ENCODE data around the gene BIN1. TPM values are rescaled to one million over a fixed set of nuclear protein-coding genes. Genes with fewer than 3 reads are reported as not detected.

Gene BIN1
- total RNA-seq, 2 donors from 2014 or later = 132 to 133 TPM

DNA sequence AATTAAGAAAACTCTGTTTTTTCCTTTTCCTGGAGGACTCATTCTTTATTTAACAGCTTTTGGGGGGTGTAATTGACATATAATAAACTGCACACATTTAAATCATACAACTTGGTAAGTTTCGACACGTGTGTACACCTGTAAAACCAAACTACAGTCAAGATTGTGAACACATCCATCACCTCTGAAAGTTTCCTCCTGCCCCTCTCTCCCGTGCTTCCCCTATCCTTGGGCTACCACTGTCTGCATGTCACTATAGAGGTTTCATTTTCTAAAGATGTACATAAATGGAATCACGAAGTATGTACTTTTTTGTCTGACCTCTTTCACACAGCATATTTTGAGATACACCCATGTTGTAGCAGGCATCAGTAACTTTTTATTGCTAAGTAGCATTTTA is 100.0 kb downstream of the BIN1 start:
- H3K36me3 Mint-ChIP-seq (ENCODE audit: low read depth) = no peaks in the 10 kb centered on the region
- H3K9me3 ChIP-seq (ENCODE audit: control insufficient read depth, low read length, poor library complexity, severe bottlenecking) = no peaks in the 10 kb centered on the region
- H3K27me3 Mint-ChIP-seq = peaks cover 53% of the 10 kb centered on the region
- H3K27ac Mint-ChIP-seq = no peak overlapping the region
- no peak for DNase-seq
- ATAC-seq = no peak
- H3K4me3 Mint-ChIP-seq = no peak overlapping the region
- peaks cover 2% of the 10 kb centered on the region for H3K4me1 Mint-ChIP-seq

DNA sequence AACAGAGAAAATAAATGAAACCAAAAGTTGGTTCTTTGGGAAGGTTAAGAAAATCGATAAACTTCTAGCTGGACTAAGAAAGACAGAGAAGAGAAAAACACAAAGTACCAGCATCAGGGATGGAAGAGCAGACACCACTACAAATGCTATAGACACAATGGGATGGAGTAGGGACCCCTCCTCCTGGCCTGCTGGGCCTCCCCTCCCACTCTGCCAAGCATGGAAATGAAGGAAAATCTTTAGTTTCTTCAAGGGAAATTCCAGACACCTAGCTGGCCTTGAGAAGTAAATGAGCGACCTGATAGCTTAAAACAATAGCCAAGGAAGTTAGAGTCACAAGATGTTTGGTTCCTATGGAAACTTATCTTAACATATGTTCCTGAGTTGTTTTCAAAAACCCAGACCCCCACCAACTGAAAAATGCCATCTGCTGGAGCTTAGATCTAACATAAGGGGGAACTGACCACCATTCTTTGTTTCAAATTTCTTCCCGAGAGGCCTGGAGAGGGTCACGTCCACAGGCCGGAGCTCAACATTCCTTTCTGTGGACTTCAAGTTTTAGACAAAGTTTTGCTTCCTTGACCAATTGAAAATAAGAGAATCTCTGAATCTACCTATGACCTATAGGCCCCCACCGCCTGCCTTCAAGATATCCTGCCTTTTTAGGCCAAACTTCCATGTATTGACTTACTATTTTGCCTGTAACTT is 101.9 kb downstream of the BIN1 start:
- ATAC-seq = no peak
- no peaks in the 10 kb centered on the region for H3K36me3 Mint-ChIP-seq (ENCODE audit: low read depth)

DNA sequence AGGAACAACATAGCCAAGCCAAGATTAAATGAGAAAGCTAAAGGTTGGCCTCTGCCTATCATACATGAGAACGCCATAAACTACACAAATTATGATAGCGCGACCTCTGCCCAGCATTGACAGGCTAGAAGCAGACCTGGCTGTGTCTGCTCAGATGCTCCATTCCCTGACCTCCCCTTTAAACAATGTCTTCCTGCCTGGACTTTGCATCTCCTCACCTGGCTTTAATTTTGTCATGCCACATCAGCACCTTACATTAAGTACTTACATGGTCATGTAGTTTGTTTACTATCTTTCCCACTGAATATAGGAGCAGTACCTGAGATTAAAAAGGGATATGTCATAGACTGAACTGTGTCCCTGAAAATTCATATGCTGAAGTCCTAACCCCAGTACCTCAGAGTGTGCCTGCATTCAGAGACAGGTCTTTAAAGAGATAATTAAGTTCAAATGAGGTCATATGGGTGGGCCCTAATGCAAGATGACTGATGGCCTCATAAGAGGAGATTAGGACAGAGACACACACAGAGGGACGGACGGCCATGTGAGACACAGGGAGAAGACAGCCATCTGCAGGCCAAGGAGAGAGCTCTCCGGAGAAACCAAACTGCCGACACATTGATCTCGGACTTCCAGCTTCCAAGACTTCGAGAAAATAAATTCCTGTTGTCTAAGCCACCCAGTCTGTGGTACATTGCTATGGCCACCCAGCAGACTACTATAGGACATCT is 103.7 kb downstream of the BIN1 start:
- Mint-ChIP-seq H3K4me1 (peaks cover 2% of the 10 kb centered on the region), H3K27me3 (peaks cover 34% of the 10 kb centered on the region), H3K27ac (no peak overlapping the region), H3K36me3 (ENCODE audit: low read depth) (no peaks in the 10 kb centered on the region), H3K4me3 (no peak overlapping the region)
- DNase-seq (no peak), ATAC-seq (no peak)
- no peaks in the 10 kb centered on the region for H3K9me3 ChIP-seq (ENCODE audit: control insufficient read depth, low read length, poor library complexity, severe bottlenecking)

More for the DNA sequence above, 101.9 kb downstream of the BIN1 start:
- Mint-ChIP-seq H3K4me1 (peaks cover 2% of the 10 kb centered on the region), H3K27me3 (peaks cover 36% of the 10 kb centered on the region), H3K4me3 (no peak overlapping the region), H3K27ac (no peak overlapping the region)
- no peak for DNase-seq
- no peaks in the 10 kb centered on the region for H3K9me3 ChIP-seq (ENCODE audit: control insufficient read depth, low read length, poor library complexity, severe bottlenecking)

DNA sequence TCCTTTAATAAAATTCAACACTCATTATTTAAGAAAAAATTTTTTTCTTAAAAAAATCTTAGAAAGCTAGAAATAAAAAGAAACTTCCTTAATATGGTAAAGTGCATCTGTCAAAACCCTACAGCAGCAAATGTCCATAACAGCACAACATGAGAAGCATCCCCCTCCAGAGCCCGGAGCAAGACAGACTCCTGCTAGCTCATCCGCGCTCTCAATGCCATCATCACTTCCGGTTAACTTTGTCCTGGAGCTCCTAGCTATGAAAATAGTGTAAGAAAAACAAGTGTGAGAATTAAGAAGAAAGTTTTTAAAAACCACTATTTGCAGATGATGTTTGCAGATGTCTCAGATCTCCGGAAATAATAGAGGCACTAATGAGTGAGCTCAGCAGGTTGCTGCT is 105.2 kb downstream of the BIN1 start:
- peaks cover 30% of the 10 kb centered on the region for H3K27me3 Mint-ChIP-seq
- no peaks in the 10 kb centered on the region for H3K4me1 Mint-ChIP-seq
- no peak overlapping the region for H3K27ac Mint-ChIP-seq
- H3K36me3 Mint-ChIP-seq (ENCODE audit: low read depth) = no peaks in the 10 kb centered on the region
- DNase-seq (no peak), ATAC-seq (no peak)
- H3K4me3 Mint-ChIP-seq = no peak overlapping the region
- H3K9me3 ChIP-seq (ENCODE audit: control insufficient read depth, low read length, poor library complexity, severe bottlenecking) = no peaks in the 10 kb centered on the region

DNA sequence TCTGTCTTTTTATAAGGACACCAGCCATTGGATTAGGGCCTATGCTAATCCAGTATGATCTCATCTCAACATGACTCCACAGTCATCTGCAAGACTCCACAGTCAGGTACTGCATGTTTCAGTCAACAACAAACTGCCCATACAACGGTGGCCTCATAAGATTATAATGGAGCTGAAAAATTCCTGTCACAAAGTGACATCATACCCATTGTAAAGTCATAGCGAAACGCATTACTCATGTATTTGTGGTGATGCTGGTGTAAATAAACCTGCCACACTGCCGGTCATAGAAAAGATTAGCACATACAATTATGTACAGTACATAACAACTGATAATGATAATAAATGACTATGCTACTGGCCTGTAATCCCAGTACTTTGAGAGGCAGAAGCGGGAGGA is 106.0 kb downstream of the BIN1 start:
- no peak overlapping the region for H3K27ac Mint-ChIP-seq
- DNase-seq (no peak), ATAC-seq (no peak)
- H3K4me1 Mint-ChIP-seq = no peaks in the 10 kb centered on the region
- no peak overlapping the region for H3K4me3 Mint-ChIP-seq
- H3K27me3 Mint-ChIP-seq = peaks cover 37% of the 10 kb centered on the region
- no peaks in the 10 kb centered on the region for H3K36me3 Mint-ChIP-seq (ENCODE audit: low read depth)
- no peaks in the 10 kb centered on the region for H3K9me3 ChIP-seq (ENCODE audit: control insufficient read depth, low read length, poor library complexity, severe bottlenecking)

DNA sequence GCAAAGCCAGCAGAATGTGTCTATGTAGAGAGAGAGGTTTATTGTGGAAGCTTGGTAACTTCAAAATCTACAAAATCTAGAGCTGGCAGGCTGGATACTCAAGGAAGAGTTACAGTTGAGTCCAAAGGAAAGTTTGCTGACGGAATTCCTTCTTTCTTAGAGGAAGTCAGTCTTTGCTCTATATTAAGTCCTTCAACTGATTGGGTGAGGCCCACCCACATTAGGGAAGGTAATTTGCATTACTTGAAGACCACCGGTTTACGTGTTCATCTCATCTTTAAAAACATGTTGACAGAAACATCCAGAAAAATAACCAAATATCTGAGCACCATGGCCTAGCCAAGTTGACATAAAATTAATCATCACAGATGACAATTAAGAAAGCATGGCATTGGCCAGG is 106.8 kb downstream of the BIN1 start:
- no peak overlapping the region for H3K27ac Mint-ChIP-seq
- no peaks in the 10 kb centered on the region for H3K9me3 ChIP-seq (ENCODE audit: control insufficient read depth, low read length, poor library complexity, severe bottlenecking)
- no peaks in the 10 kb centered on the region for H3K36me3 Mint-ChIP-seq (ENCODE audit: low read depth)
- H3K4me3 Mint-ChIP-seq = no peak overlapping the region
- ATAC-seq (no peak), DNase-seq (no peak)
- peaks cover 34% of the 10 kb centered on the region for H3K27me3 Mint-ChIP-seq
- H3K4me1 Mint-ChIP-seq = no peaks in the 10 kb centered on the region

DNA sequence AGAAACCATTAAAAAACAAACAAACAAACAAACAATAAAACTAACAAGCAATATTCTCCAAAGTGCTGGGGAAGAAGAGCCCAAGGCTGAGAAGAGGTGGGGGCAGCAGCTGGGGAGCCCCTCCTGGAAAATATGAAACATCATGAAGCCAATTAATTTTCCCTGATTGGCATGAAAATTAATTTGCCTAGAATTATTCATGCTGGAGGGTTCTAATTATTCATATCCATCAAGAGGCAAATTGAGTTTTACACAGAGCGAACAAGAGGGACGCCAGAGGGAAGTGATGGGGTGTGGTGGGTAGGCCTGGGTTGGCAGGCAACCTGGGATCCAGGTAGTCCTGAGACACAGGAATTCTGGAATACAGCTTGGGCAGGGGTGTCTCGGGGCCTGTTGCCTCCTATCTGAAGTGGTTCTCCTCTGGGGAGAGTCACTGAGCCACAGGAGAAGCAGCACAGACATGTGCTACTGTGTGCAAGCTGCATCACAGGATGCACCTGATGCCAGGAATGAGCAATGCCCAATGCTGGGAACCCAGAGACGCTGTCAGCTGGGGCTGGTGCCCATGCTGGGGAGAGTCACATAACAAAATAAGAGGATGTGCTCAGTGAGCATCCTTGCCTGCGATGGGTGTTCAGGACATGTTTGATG is 107.7 kb downstream of the BIN1 start:
- no peak overlapping the region for H3K4me3 Mint-ChIP-seq
- no peak overlapping the region for H3K27ac Mint-ChIP-seq
- ATAC-seq (no peak), DNase-seq (no peak)
- peaks cover 34% of the 10 kb centered on the region for H3K27me3 Mint-ChIP-seq
- no peaks in the 10 kb centered on the region for H3K4me1 Mint-ChIP-seq
- no peaks in the 10 kb centered on the region for H3K36me3 Mint-ChIP-seq (ENCODE audit: low read depth)
- no peaks in the 10 kb centered on the region for H3K9me3 ChIP-seq (ENCODE audit: control insufficient read depth, low read length, poor library complexity, severe bottlenecking)

DNA sequence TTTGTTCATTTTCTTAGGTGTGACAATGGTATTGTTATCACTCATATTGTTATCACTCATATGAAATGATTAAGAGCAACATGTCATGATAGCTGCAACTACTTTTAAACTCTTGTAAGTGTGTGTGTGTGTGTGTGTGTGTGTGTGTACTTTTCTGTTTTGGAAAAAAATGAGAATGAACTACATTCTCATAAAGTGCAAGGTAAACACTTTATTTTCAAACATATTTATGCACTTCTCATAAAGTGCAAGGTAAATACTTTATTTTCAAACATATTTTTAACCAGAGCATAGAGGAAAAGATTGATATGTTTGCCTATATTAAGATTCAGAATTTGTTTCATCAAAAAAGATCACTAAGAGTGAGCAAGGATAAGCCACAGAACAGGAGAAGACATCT is 108.5 kb downstream of the BIN1 start:
- no peaks in the 10 kb centered on the region for H3K36me3 Mint-ChIP-seq (ENCODE audit: low read depth)
- H3K9me3 ChIP-seq (ENCODE audit: control insufficient read depth, low read length, poor library complexity, severe bottlenecking) = no peaks in the 10 kb centered on the region
- DNase-seq (no peak), ATAC-seq (no peak)
- H3K27me3 Mint-ChIP-seq = peaks cover 34% of the 10 kb centered on the region
- H3K4me1 Mint-ChIP-seq = no peaks in the 10 kb centered on the region
- H3K4me3 Mint-ChIP-seq = no peak overlapping the region
- H3K27ac Mint-ChIP-seq = no peak overlapping the region

Other genes with a start within 250 kb of the BIN1 start
- not detected for gene TEX51, start 208.3 kb downstream of the BIN1 start, total RNA-seq
- gene CYP27C1, start 113.1 kb upstream of the BIN1 start, total RNA-seq = not detected
- 10 to 100 TPM; 33.5 to 43.5 TPM for gene ERCC3, start 187.0 kb upstream of the BIN1 start, total RNA-seq